ENCODE measurements around the gene FGFR3. TPM values are rescaled to one million over a fixed set of nuclear protein-coding genes. Genes with fewer than 3 reads are reported as not detected.

Gene FGFR3
- polyA plus RNA-seq, 1 of the 3 experiments (the other 2 are of a cell fraction): 1.1 TPM

DNA sequence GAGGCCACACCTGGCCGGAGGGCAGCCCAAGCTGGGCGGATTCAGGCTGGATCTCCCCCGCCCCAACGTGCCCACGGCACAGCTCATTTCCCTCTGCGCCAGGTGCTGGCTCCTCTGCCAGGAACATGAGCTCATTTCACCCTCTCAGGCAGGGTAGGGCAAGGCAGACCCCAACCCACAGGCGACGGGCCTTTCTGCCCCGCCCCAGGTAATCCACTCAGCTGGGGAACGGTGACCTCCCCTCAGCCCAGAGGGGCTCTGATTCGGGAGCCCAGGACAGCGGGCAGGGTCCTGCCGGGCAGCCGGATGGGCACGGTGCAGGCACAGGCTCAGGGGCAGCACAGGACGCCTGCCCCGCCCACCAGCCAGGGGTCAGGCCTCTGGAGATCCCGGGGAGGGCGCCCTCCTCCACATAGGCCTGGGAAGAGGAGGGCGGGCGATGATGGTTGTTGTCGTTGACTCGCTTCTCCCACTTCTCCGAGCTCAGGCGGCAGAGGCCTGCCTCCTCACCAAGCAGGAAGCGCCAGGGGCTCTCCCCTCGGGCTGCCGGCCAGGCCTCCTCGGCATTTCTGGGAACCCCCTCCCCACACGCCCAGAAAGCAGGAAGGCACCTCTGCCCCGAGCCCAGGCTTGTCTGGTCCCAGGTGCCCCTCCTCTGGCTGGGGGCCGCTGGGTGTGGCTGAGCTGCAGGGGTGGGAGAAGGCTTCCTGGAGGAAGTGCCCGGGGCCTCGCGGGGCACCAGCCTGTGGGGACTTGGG lies 40.6 kb upstream of the FGFR3 start:
- POLR2A ChIA-PET: no interaction called here
- no peak overlapping the region for H3K4me3 ChIP-seq (ENCODE audit: low read depth in 2 of 2, low read length in 1 of 2)
- WGBS (ENCODE audit: low lambda C conversion rate): 79% methylated on average over 14 of the region's 35 CpGs
- H3K79me2 ChIP-seq (ENCODE audit: insufficient read depth): no peaks in the 10 kb centered on the region
- no peaks in the 10 kb centered on the region for H3F3A ChIP-seq (replicated peaks; ENCODE audit: insufficient read depth)
- H2AFZ ChIP-seq (ENCODE audit: low read depth): no peak overlapping the region
- H4K20me1 ChIP-seq (ENCODE audit: insufficient read depth): no peaks in the 10 kb centered on the region
- H3K9me2 ChIP-seq: no peaks in the 10 kb centered on the region
- no peaks in the 10 kb centered on the region for H3K36me3 ChIP-seq (replicated peaks in 1 of 2; ENCODE audit: control insufficient read depth in 1 of 2, insufficient read depth in 2 of 2, low read length in 1 of 2)
- no peak overlapping the region for H3K27ac ChIP-seq (ENCODE audit: low read depth in 2 of 2, low read length in 1 of 2)
- H3K27me3 ChIP-seq (ENCODE audit: insufficient read depth): no peaks in the 10 kb centered on the region
- no peaks in the 10 kb centered on the region for H3K9me3 ChIP-seq
- DNase-seq: no peak
- CTCF ChIA-PET: interaction anchor here (0.6 to 12.0 kb wide), 7 partner anchors 30 to 290 kb away, joined by 3 to 88 read pairs (median 4); partner anchors contain the start of gene TMEM129
- TF ChIP-seq EP300 (IDR thresholded peaks at IDR 0.05; ENCODE audit: borderline replicate concordance in 1 of 2, low read depth in 1 of 2, low read length in 1 of 2) (no peak), FOXM1 (IDR thresholded peaks at IDR 0.05; ENCODE audit: low read depth) (no peak), MXI1 (IDR thresholded peaks at IDR 0.05; ENCODE audit: low read depth, low read length) (no peak), TEAD4 (IDR thresholded peaks at IDR 0.05; ENCODE audit: borderline replicate concordance, insufficient read depth) (no peak), TCF12 (IDR thresholded peaks at IDR 0.05) (no peak), GATA2 (CRISPR knock-in tag; IDR thresholded peaks at IDR 0.05) (no peak), ELF1 (IDR thresholded peaks at IDR 0.05) (no peak), JUND (IDR thresholded peaks at IDR 0.05) (no peak), FOXJ3 (CRISPR knock-in tag; IDR thresholded peaks at IDR 0.05) (no peak)
- TF ChIP-seq, protein P1, sequence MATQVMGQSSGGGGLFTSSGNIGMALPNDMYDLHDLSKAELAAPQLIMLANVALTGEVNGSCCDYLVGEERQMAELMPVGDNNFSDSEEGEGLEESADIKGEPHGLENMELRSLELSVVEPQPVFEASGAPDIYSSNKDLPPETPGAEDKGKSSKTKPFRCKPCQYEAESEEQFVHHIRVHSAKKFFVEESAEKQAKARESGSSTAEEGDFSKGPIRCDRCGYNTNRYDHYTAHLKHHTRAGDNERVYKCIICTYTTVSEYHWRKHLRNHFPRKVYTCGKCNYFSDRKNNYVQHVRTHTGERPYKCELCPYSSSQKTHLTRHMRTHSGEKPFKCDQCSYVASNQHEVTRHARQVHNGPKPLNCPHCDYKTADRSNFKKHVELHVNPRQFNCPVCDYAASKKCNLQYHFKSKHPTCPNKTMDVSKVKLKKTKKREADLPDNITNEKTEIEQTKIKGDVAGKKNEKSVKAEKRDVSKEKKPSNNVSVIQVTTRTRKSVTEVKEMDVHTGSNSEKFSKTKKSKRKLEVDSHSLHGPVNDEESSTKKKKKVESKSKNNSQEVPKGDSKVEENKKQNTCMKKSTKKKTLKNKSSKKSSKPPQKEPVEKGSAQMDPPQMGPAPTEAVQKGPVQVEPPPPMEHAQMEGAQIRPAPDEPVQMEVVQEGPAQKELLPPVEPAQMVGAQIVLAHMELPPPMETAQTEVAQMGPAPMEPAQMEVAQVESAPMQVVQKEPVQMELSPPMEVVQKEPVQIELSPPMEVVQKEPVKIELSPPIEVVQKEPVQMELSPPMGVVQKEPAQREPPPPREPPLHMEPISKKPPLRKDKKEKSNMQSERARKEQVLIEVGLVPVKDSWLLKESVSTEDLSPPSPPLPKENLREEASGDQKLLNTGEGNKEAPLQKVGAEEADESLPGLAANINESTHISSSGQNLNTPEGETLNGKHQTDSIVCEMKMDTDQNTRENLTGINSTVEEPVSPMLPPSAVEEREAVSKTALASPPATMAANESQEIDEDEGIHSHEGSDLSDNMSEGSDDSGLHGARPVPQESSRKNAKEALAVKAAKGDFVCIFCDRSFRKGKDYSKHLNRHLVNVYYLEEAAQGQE (IDR thresholded peaks at IDR 0.05; ENCODE audit: low read depth, low read length): no peak
- TF ChIP-seq, protein P2, sequence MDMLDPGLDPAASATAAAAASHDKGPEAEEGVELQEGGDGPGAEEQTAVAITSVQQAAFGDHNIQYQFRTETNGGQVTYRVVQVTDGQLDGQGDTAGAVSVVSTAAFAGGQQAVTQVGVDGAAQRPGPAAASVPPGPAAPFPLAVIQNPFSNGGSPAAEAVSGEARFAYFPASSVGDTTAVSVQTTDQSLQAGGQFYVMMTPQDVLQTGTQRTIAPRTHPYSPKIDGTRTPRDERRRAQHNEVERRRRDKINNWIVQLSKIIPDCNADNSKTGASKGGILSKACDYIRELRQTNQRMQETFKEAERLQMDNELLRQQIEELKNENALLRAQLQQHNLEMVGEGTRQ (IDR thresholded peaks at IDR 0.05; ENCODE audit: borderline replicate concordance, low read depth, low read length): no peak
- TF ChIP-seq, protein P3, sequence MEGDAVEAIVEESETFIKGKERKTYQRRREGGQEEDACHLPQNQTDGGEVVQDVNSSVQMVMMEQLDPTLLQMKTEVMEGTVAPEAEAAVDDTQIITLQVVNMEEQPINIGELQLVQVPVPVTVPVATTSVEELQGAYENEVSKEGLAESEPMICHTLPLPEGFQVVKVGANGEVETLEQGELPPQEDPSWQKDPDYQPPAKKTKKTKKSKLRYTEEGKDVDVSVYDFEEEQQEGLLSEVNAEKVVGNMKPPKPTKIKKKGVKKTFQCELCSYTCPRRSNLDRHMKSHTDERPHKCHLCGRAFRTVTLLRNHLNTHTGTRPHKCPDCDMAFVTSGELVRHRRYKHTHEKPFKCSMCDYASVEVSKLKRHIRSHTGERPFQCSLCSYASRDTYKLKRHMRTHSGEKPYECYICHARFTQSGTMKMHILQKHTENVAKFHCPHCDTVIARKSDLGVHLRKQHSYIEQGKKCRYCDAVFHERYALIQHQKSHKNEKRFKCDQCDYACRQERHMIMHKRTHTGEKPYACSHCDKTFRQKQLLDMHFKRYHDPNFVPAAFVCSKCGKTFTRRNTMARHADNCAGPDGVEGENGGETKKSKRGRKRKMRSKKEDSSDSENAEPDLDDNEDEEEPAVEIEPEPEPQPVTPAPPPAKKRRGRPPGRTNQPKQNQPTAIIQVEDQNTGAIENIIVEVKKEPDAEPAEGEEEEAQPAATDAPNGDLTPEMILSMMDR (IDR thresholded peaks at IDR 0.05): no peak
- no peak overlapping the region for H3K9ac ChIP-seq
- peaks cover 0 to 35% of the 10 kb centered on the region in 2 experiments; a peak in 1 of 4 replicates for H3K4me1 ChIP-seq (ENCODE audit: control insufficient read depth in 1 of 2, insufficient read depth in 2 of 2, low read depth in 1 of 2, low read length in 1 of 2)
- H3K4me2 ChIP-seq: no peak overlapping the region

Measured in SK-N-SH (cell line).